Measurements from ENCODE around the gene STYXL2.

- TF ChIP-seq CTCF (IDR thresholded peaks at IDR 0.05 in 4 of 5, conservative IDR thresholded peaks at IDR 0.05 in 1 of 5): no peak
- no peak for TF ChIP-seq POLR2A (IDR thresholded peaks at IDR 0.05)
Observed at GRCh38 chr1:167116174-167116573, 22.3 kb downstream of the STYXL2 start.
